Hematopoietic multipotent progenitor cell treated with erythropoietin and hydrocortisone succinate and interleukin-3 and kit ligand, for 8 days (in vitro differentiated cells): ENCODE data around the gene FAM170B.

ENCODE experiments used
- DNase-seq: peaks from one replicate; pipeline ENCODE4 v3.0.0-alpha.2; 2015

FAM170B gene

GRCh38 chr10:49168831-49169500 lies 35.1 kb upstream of the FAM170B start:
- DNase-seq = no peak

DNA sequence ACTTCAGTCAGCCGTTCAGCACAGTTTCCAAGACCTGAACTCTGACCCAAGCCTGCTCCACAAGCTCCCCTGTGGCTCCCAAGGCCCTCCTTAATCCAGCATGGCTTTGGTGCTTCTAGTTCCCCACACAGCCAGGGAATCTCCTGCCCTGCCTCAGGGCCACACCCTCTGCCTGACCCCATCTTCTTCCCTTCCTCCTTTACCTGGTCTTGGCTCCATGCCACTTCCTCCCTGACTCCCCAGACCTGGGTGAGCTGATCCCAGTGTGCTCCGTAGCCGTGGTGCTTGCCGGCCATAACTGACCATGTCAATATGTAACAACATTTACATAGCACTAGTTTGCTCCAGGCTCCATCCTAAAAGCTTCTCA lies 34.3 kb upstream of the FAM170B start:
- DNase-seq = no peak

GRCh38 chr10:49167425-49168170 lies 33.8 kb upstream of the FAM170B start:
- no peak for DNase-seq

DNA sequence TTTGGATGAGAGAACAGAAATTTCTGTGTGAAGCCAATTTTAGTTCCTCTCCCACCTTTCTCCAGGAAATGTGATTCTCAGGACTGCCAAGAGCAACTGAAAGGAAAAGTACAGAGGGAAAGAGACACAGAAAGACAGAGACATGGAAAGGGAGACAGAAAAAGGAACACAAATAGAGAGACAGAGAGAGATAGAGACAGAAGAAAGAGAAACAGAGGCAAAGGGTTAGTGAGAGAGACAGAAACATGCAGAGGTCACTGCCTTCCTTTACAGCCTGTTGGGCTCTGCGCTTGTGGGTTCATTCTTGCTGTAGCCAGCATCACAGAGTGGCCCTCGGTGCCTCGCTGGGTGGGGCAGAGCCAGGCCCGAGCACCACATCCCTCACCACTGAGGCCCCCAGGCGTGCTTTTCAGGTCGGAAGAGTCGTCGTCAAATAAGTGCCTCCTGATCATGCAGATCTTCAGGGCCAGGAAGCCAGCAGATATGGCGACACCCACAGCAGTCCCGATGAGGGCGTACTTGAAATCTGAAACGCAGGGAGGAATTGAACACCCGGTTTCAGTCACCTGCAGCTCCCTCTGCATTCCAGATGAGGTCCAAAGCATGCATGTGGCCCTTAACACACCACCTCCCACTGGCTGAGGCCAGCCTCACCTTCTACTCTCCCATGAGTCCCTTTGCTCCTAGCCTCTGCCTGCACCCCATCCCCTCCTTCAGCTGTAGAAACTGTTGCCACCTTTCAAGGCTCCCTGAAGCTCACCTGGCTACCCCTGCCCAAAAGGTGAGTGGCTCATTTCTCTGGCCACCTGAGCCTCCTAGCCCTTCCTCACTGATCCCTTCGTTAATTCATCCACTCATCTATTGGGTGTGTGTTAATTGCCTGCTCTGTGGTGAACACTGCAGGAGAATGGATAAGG lies 32.9 kb upstream of the FAM170B start:
- DNase-seq = no peak

DNA sequence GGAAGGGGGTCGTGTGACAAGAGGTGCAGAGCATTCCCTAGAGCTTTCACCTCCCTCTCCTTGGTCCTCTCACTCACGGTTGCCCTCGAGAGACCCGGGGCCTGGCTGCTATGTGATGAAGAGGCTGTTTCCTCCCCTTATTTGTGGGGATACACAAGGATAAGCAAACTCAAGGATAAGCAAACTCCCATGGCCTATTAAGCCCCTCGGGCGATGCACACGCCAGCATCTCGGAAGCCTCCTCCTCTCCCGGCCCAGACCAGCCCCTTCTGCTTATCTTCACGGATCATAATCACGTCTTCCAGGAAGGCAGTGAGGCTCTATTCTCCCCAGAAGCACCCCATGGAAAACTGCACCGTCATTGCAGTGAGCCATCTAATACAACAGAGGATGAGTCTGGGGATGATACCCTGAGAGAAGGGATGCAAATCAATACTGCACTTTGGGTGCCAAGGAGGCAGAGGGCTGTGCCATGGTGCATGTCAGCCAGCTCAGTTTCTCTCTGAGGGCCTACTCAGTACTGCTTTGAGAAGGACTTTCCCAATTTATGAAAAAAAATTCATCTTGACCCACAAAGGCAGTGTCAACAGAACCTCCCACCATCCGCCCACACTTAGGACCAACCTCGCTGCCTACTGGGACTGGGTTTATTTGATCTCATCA lies 32.1 kb upstream of the FAM170B start:
- DNase-seq = no peak

DNA sequence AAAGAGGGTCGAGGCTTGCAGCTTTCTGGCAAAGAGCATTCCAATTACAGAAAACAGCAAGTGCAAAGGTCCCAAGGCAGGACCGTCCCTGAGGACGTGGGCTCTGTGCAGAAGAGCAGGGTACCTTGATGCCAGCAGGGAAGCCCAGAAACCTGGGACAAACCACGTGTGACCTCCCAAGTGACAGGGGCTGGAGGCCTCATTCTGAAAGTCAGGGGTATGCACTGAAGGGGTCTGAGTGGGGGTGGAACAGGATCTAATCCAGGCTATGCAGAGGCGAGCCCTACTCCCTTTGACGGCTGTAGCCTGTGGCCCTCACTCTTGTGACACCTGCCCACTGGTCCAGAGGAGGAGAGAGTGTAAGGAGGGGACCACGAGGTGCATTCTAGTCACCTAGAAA lies 31.4 kb upstream of the FAM170B start:
- DNase-seq = no peak

DNA sequence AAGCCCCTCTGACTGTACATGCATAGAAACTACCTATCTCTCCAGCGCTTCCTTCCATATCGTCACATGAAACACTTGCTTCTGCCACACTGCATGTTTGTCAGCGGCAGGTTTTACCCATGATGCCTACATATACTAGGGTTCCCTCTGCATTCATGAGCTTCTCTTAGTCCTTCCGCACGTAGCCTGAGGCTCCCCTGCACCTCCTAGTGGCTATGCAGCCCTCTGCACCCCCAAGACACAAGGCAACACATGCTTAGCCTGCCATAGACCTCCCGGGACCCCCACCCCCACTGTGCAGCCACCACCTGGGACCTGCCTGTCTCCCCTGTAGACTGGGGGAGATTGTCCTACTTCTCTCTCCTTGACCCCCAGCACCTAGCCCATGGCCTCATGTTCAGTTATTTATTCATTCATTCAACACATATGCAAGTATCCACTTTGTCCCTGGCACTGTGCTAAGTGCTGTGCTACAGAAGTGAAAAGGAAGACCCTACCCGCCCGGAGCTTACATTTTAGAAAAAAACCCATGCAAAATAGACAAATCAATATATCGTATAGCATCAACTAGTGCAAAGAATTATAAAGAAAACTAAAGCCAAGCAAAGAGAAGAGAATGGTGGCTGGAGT lies 30.9 kb upstream of the FAM170B start:
- DNase-seq = peak; percentile 62

GRCh38 chr10:49163741-49164140 lies 29.9 kb upstream of the FAM170B start:
- DNase-seq = no peak

- DNase-seq = no peak
Observed at GRCh38 chr10:49162761-49163310, 29.0 kb upstream of the FAM170B start.

GRCh38 chr10:49162063-49162462 lies 28.2 kb upstream of the FAM170B start:
- no peak for DNase-seq

DNA sequence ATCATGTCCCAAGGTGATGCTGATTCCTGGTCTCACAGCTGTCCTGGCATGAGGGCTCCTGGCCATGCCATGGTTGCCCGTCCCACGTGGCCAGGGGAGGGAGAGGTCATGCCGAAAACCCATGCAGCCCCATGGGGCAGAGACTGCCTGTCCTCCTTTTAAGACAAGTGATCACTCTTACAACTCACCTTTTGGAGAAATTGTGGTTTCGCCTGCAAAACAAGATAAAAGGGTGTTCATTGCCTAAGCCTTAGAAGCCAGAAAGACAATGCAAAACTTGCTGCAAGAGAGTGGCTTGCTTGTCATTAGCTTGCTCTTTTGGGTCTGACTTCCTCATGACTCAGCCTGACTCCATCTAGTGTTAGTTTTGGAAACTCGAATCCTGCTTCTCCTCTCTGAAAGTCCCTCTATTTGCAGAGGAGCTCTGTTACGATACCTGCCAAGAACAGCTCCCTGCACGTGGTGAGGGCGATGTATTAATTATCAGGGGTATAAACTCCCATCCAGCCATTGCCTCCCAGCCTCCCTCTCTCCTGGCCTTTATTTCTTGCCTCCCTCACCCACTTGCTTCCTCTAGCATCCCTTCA lies 27.7 kb upstream of the FAM170B start:
- peak; percentile 55 for DNase-seq

- DNase-seq = no peak
Observed at GRCh38 chr10:49160814-49161213, 27.0 kb upstream of the FAM170B start.

GRCh38 chr10:49160110-49160509 lies 26.3 kb upstream of the FAM170B start:
- no peak for DNase-seq

GRCh38 chr10:49158915-49159314 lies 25.1 kb upstream of the FAM170B start:
- DNase-seq = no peak

GRCh38 chr10:49158404-49158803 lies 24.6 kb upstream of the FAM170B start:
- no peak for DNase-seq

GRCh38 chr10:49157229-49157628 lies 23.4 kb upstream of the FAM170B start:
- no peak for DNase-seq

GRCh38 chr10:49154641-49155040 lies 20.8 kb upstream of the FAM170B start:
- DNase-seq = no peak

GRCh38 chr10:49153971-49154370 lies 20.1 kb upstream of the FAM170B start:
- no peak for DNase-seq

GRCh38 chr10:49153115-49153514 lies 19.3 kb upstream of the FAM170B start:
- DNase-seq = no peak

DNA sequence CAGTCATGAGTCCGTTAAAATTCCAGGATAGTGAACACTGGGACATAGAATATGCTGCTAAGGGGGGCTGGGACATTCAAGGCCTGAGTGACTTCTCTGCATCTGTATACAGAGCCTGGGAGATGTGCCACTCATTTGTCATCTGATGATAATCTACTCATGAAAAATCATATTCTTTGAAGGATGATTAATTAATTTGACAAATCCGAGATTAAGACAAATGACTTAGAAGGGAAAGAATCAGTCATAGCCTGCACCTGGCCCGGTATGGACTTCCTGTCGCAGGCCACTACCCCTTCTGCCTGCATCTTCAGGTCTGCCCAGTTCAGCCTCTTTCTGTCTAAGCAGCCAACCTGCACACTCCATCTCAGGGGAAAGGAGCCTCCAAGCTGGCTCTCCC lies 18.8 kb upstream of the FAM170B start:
- DNase-seq = no peak

DNA sequence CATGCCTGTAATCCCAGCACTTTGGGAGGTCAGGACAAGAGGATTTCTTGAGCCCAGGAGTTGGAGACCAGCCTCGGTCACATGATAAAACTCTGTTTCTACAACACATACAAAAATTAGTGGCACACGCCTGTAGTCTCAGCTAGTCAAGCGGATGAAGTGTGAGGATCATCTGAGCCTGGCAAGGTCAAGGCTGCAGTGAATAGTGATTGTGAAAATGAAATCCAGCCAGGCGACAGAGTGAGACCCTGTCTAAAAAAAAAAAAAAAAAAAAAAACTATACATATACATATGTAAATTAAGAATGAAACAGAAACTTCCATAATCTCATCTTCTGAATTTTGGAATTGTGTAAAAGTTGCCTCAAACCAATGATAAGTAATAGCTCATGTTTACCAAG lies 18.2 kb upstream of the FAM170B start:
- no peak for DNase-seq

DNA sequence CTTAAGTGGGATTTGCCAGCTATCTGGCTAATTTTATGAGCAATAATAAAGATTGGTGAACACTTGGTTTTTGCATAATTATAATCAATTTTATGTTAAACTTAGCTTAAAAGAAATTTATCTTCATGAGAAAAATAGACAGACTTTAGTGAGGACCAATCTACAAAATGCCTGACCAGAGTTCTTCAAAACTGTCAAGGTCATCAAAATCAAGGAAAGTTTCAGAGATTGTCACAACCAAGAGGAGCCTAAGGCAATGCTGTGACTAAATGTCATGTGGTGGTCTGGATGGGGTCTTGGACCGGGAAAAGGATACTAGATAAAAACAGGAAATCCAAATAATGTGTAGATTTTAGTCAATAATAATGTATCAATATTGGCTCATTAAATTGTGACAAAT lies 17.7 kb upstream of the FAM170B start:
- DNase-seq = no peak
